ENCODE measurements around the gene NOS1AP.
"Not testable (repeated sequence)": the region's sequence is repeated elsewhere in the genome, so short reads cannot be mapped to it uniquely, and the experiment has no call there.

- TF ChIP-seq ZNF274 (IDR thresholded peaks at IDR 0.05; ENCODE audit: low read depth, low read length); YY1 (IDR thresholded peaks at IDR 0.05; ENCODE audit: insufficient read depth, insufficient read length): not testable (repeated sequence)
These were observed 282.4 kb downstream of the NOS1AP start for GRCh38 chr1:162351874-162352273.
